Inflammatory macrophage treated with lipopolysaccharide for 1 hour (primary cell): ENCODE data around the gene CD38.

Source experiments
- DNase-seq, 2 donors: peaks; one replicate each; pipeline ENCODE4 v3.0.0-alpha.2; 2020 to 2022

The CD38 gene

DNA sequence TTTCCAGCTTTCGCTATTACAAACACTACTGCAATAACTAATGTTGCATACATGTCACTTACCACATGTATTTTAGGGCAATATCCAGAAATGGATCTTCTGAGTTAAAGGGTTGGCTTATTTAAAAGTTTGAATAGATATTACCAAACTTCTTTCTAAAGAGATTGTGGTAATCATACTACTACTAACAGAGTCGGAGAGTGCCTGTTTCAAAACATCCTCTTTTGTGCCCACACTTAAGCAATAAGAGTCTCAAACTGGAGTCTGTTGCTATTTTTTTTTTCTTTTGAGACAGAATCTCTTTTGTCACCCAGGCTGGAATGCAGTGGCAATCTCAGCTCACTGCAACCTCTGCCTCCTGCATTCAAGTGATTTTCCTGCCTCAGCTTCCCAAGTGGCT, 124.6 kb downstream of the CD38 start:
- DNase-seq = peak; percentile 77 to 86
